NCI-H446 treated with DMSO at 0.1 percent for 48 hours (cell line): ENCODE results near the gene SPSB4.
"Not testable (repeated sequence)": the region's sequence is repeated elsewhere in the genome, so short reads cannot be mapped to it uniquely, and the experiment has no call there.

Source experiments
- DNase-seq: peaks from one replicate; lab custom pipeline; 2025; lab: John Stamatoyannopoulos, UW

SPSB4 gene

GRCh38 chr3:141115789-141116541 lies 64.8 kb downstream of the SPSB4 start:
- DNase-seq = no peak

- DNase-seq = no peak
Measured at GRCh38 chr3:141116721-141117120, 65.6 kb downstream of the SPSB4 start.

DNA sequence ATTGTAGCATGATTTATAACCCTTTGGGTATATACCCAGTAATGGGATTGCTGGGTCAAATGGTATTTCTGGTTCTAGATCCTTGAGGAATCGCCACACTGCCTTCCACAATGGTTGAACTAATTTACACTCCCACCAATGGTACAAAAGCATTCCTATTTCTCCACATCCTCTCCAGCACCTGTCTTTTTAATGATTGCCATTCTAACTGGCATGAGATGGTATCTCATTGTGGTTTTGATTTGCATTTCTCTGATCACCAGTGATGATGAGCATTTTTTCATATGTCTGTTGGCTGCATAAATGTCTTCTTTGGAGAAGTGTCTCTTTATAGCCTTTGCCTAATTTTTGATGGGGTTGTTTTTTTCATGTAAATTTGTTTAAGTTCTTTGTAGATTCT lies 66.8 kb downstream of the SPSB4 start:
- not testable (repeated sequence) for DNase-seq

GRCh38 chr3:141122455-141123030 lies 71.4 kb downstream of the SPSB4 start:
- DNase-seq = no peak

DNA sequence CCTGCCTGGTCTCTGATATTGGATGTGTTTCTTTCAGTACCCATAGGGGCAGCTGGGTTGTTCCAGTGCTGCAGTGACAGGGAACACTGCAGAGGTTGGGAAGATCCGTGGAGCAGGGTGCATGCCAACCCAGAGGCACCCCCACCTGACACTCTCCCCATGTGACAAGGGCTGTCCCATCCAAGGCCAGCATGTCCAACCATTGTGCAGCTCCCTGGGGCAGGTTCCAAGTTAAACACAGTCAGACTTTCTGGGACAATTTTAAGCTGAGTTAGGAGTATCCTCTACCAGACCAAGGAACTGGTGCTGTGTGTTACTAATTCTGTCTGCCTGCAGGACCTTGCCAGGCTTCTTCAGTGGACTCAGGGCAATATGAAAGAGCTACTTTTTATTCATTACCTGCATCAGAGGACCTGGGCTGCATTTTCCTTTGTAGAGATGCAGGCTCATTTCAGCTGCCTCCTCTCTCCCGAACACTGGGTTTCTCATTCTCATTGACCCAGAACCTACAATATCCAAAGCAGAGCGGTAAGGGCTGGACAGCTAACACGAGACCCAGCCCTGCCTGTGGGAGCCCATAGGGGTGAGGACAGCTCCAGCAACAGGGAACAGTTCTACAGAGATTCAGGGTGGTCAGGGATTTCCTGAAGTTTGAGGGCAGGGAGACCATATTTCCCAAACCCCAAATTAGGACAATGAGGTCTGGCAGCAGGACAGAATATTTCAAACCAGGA lies 72.7 kb downstream of the SPSB4 start:
- no peak for DNase-seq

GRCh38 chr3:141124715-141125114 lies 73.6 kb downstream of the SPSB4 start:
- no peak for DNase-seq

- DNase-seq = no peak
Measured at GRCh38 chr3:141125351-141125750, 74.2 kb downstream of the SPSB4 start.

DNA sequence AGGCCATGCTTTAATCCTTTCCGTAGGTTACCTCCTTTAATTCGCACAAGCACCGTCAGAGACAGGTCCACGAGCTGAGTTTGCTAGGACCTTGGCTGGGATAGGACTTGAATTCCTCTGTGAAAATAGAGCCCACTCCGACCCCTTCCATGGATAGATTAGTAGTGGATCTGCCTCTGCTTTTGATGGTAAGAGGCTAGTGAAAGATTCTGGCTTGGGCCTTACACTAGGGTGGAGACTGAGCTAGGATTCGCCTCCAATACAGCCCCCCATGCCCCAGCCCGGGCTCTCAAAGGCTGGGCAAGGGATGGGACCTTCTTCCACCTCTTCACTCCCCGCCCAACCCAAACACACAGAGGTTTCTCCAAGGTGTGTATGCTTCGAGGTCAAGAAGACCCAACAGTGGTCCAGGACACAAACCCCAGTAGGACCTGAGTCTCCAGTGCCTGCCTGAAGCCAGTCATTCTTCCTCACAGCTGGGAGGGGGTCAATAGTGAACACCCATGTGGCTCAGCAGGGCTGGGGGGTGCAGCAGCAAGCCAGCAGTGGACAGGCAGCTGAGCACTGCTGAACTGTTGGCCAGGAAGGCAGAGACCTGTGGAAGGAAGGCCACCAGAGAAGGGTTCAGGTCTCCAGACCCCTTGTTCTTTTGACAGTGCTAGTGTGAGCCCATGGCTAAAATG lies 75.7 kb downstream of the SPSB4 start:
- no peak for DNase-seq

GRCh38 chr3:141127344-141128125 lies 76.4 kb downstream of the SPSB4 start:
- DNase-seq = peak; percentile 28

GRCh38 chr3:141128126-141128777 lies 77.1 kb downstream of the SPSB4 start:
- no peak for DNase-seq

DNA sequence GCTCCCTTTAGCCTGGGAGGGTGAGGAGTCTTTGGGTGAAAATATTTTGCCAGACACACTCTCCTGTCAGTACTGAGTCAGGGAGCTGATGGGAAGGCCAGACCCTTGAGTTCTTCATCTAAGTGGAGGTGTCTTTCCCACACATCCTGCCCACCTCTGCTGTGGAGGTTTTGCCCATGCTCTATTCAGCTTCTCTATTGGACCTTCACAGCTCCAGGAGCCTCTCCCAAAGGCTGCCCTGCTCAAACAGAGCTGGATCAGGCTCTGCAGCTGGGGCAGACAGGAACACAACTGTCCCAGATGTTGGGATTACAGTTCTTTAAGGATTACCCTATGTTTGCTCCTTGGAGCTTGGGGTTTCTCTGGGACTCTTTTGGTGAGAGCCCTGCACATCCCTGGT lies 77.9 kb downstream of the SPSB4 start:
- DNase-seq = no peak

- peak; percentile 11 for DNase-seq
Measured at GRCh38 chr3:141129541-141130011, 78.4 kb downstream of the SPSB4 start.

- no peak for DNase-seq
Measured at GRCh38 chr3:141143517-141143916, 92.4 kb downstream of the SPSB4 start.

DNA sequence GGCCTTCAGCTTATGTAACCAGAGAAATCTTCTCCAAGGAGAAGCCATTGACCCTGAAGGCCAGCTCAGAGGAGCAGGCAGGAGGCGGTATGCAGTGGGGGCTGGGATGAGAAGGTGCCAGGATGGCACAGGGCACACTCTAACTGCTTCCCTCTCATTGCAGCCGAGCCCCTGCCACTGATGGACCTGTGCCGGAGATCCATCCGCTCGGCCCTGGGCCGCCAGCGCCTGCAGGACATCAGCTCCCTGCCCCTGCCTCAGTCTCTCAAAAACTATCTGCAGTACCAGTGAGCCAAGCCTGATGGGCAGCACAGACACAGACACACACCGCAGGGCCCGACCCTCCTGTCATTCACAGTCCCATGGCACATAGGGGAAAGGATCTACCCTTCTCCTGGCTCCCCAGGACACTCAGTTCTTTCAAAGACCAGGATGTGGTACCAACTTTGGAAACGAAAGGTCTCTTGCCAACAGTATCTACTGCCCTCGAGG lies 95.9 kb downstream of the SPSB4 start:
- no peak for DNase-seq

DNA sequence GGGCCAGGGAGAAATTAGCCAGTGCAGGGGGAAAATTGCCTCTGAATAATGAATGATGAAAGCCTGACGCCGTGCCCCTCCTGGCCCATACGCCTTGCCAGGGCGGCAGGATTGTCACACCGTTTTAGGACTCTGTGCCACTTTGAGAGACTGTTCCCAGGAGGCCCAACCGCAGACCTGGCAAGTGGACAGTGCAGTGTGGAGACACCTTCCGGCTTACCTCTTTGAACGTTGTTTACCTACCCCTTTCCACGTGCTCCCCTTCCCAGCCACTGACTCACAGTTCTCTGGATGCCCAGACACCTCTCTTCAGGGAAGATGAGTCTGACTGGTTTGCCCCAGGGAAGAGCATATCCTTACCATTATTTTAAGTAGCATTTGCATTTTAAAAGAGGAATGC lies 96.5 kb downstream of the SPSB4 start:
- no peak for DNase-seq

GRCh38 chr3:141148169-141148568 lies 97.0 kb downstream of the SPSB4 start:
- DNase-seq = no peak

DNA sequence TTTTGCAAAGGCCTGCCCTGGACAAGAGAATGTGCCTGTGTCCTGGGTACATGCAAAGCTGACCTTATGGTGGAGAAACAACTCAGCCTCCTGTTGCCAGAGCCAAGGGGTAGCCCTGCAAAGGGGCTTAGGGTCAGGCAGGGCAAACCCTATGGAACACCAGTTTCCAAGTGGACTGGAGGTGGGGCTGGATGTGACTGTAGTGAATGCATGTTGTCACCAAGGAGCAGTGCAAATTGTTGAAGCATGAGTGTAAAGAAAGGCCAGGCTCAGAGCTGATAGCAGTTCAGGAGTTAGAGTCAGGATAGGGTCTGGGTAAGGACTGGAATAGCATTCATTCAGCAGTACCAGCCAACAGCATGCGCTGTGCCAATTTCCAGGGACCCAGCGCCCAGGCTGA lies 97.6 kb downstream of the SPSB4 start:
- no peak for DNase-seq

DNA sequence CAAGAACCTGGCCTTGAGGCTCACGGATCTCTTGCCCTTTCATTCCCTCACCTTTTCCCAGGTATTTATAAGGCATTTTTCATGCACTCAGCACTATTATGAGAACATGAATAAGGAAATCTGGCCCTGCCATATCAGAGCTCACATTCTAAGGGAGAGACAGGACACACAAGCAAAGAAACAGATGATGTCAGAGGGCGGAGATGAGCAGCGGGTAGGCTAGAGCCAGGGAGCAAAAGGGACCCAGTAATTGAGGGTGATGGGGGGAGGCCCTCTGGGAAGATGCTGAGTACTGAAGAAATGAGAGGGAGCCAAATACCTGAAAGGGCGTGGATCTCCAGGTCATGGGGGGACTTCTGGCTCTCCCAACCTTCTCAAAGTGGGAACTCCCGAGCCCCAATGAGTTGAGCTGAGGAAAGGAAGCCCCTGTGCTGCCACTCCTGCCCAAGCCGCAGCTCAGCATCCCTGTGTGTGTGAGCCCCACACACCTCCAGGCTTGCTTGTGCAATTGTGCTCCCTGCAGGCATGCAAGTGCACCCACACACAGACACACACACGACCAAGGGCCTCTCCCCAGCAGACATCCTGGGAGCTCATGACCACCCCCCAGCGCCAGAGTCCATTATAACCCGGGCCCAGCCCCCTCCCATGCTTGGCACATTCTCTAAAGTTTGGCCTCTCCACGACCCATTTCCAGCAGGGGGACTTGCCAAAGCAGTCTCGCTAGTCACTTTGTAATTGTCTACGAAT lies 99.1 kb downstream of the SPSB4 start:
- no peak for DNase-seq

DNA sequence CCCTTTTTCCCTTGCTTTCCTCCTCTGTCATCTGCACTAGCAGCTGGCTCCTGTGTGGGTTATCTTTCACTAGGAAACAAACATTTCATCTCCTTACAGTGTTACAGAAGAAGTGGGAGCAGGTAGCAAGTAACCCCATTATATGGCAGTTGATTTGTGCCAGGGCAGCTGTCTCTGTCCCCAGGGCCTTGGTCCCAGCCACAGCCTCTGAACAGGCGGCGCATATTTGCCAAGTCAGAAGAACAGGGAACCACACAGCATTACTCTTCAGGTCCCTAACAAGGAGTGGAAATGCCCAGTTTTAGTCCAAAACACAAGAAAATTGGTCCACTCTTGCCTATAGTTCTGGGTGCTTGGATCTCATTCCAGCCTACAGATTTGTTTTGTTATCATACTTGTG lies 99.8 kb downstream of the SPSB4 start:
- no peak for DNase-seq

DNA sequence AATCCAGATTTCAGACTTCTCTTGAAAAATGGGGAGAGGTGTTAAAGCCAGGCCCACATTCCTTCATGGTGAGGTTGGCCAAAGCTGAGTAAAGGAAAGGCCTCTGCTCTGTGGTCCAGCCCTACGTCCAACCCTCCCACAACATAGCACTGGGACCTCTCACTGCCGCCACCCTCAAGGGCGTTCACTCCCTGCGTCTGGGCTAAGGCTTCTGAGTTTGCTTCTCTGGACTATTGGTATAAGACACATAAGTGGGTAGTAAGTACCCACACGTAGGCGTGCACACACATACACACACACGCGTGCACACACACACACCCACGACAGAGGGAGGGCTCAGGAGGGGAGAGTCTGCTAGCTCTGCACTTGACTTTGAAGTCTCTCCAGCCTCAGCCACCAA lies 100.3 kb downstream of the SPSB4 start:
- no peak for DNase-seq
